HFFc6 (cell line): ENCODE results near the gene GPLD1. TPM values are rescaled to one million over a fixed set of nuclear protein-coding genes. Genes with fewer than 3 reads are reported as not detected.
"Not testable (repeated sequence)": the region's sequence is repeated elsewhere in the genome, so short reads cannot be mapped to it uniquely, and the experiment has no call there.

Experiments
- DNase-seq: peaks from one replicate; pipeline ENCODE4 v3.0.0-alpha.2; 2018
- H3K27ac Mint-ChIP-seq: 2 replicates; pipeline ENCODE4 v1.8.0; 2020; ENCODE audit warnings: mild to moderate bottlenecking, mixed read lengths
- H3K27me3 Mint-ChIP-seq: 2 replicates; pipeline ENCODE4 v1.8.0; 2021; ENCODE audit warnings: mild to moderate bottlenecking, moderate library complexity, mixed read lengths; ENCODE audit not compliant: insufficient read depth
- H3K36me3 Mint-ChIP-seq: 2 replicates; pipeline ENCODE4 v1.8.0; 2021; ENCODE audit warnings: low read depth, mixed read lengths
- H3K4me1 Mint-ChIP-seq: 2 replicates; pipeline ENCODE4 v1.8.0; 2020; ENCODE audit warnings: low read depth, mixed read lengths
- H3K4me3 Mint-ChIP-seq: 2 replicates; pipeline ENCODE4 v1.8.0; 2020; ENCODE audit warnings: mild to moderate bottlenecking, moderate library complexity, mixed read lengths
- H3K9me3 Mint-ChIP-seq: 2 replicates; pipeline ENCODE4 v1.8.0; 2020; ENCODE audit warnings: mild to moderate bottlenecking, mixed read lengths
- CTCF ChIP-seq: fragments of 200-600 bp; sonication (generic); IDR thresholded peaks from 2 replicates; pipeline ENCODE4 v1.5.0; 2021; ENCODE audit warnings: antibody characterized with exemption, mild to moderate bottlenecking
- total RNA-seq, 6 experiments: library from RNA; stranded (reverse); fragmentation: NEBNext Ultra II Directional; extraction: Animal tissue kit (Norgen Biotek cat#: 25700); gene quantifications; 2 replicates in 1 of 6; 3 replicates in 5 of 6; pipeline ENCODE4 v1.2.3, GENCODE V29; 2021

The GPLD1 gene
- total RNA-seq, 6 experiments from 2014 or later = 0.14 to 0.39 (median 0.22) TPM

GRCh38 chr6:24415753-24416152 is 73.6 kb downstream of the GPLD1 start:
- no peak for TF ChIP-seq CTCF
- Mint-ChIP-seq H3K36me3 (peaks cover 21% of the 10 kb centered on the region), H3K9me3 (no peaks in the 10 kb centered on the region), H3K27ac (no peak overlapping the region), H3K27me3 (no peaks in the 10 kb centered on the region; the same call in 1 of the 2 replicates), H3K4me1 (no peaks in the 10 kb centered on the region), H3K4me3 (no peak overlapping the region)
- DNase-seq = no peak

GRCh38 chr6:24414531-24414930 is 74.8 kb downstream of the GPLD1 start:
- H3K27ac Mint-ChIP-seq, H3K4me1 Mint-ChIP-seq, H3K4me3 Mint-ChIP-seq, H3K27me3 Mint-ChIP-seq, H3K9me3 Mint-ChIP-seq, DNase-seq: not testable (repeated sequence)
- peaks cover 11% of the 10 kb centered on the region for H3K36me3 Mint-ChIP-seq

- no peak overlapping the region for H3K27ac Mint-ChIP-seq
These were observed 77.1 kb downstream of the GPLD1 start for GRCh38 chr6:24412294-24412693.

GRCh38 chr6:24410622-24411021 is 78.8 kb downstream of the GPLD1 start:
- no peak for DNase-seq
- no peaks in the 10 kb centered on the region for H3K4me1 Mint-ChIP-seq
- H3K36me3 Mint-ChIP-seq = peaks cover 6% of the 10 kb centered on the region; the same call in 1 of the 2 replicates
- no peak overlapping the region for H3K27ac Mint-ChIP-seq
- no peaks in the 10 kb centered on the region for H3K27me3 Mint-ChIP-seq
- no peak for TF ChIP-seq CTCF
- no peak overlapping the region for H3K4me3 Mint-ChIP-seq
- no peaks in the 10 kb centered on the region for H3K9me3 Mint-ChIP-seq

More at GRCh38 chr6:24412294-24412693, 77.1 kb downstream of the GPLD1 start:
- H3K36me3 Mint-ChIP-seq = peaks cover 6% of the 10 kb centered on the region; the same call in 1 of the 2 replicates
- H3K4me3 Mint-ChIP-seq = no peak overlapping the region
- no peaks in the 10 kb centered on the region for H3K27me3 Mint-ChIP-seq
- TF ChIP-seq CTCF = no peak
- no peak for DNase-seq
- H3K9me3 Mint-ChIP-seq = no peaks in the 10 kb centered on the region
- no peaks in the 10 kb centered on the region for H3K4me1 Mint-ChIP-seq

- no peaks in the 10 kb centered on the region for H3K9me3 Mint-ChIP-seq
- no peak overlapping the region for H3K27ac Mint-ChIP-seq
- H3K4me1 Mint-ChIP-seq = peaks cover 15% of the 10 kb centered on the region
- H3K27me3 Mint-ChIP-seq = no peaks in the 10 kb centered on the region
- no peak for DNase-seq
- TF ChIP-seq CTCF = no peak
- H3K36me3 Mint-ChIP-seq = peaks cover 6% of the 10 kb centered on the region; the same call in 1 of the 2 replicates
- H3K4me3 Mint-ChIP-seq = no peak overlapping the region
These were observed 80.5 kb downstream of the GPLD1 start for GRCh38 chr6:24408719-24409410.

- TF ChIP-seq CTCF = no peak
- DNase-seq = no peak
- Mint-ChIP-seq H3K9me3 (no peaks in the 10 kb centered on the region), H3K4me3 (no peak overlapping the region), H3K36me3 (peaks cover 11% of the 10 kb centered on the region; the same call in 1 of the 2 replicates), H3K27ac (no peak overlapping the region; the same call in 1 of the 2 replicates), H3K27me3 (peaks cover under 1% of the 10 kb centered on the region; the same call in 1 of the 2 replicates), H3K4me1 (peaks cover 39% of the 10 kb centered on the region)
These were observed 84.1 kb downstream of the GPLD1 start for GRCh38 chr6:24405262-24405661.
